ENCODE results near the gene ADGRA1.
"Not testable (repeated sequence)": the region's sequence is repeated elsewhere in the genome, so short reads cannot be mapped to it uniquely, and the experiment has no call there.

ADGRA1 gene

DNA sequence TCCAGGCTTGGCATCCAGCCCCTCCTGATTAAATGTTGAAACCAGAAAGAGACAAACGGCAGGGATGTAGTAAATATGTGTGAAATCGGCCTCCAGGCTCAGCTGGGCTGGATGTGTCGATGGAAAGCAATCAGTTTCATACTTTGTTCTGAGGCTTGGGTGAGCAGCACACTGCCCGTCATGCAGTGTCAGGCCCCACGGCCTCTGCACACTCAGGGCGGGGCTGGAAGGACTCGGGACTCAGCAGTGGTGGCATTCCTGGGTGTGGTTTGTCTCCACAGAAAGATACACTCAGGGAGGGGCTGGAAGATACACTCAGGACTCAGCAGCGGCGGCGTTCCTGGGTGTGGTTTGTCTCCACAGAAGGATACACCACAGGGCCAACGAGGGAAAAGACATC is 22.0 kb downstream of the ADGRA1 start:
- no peak for DNase-seq (ENCODE audit: low read depth)
- TF ChIP-seq, protein P1, sequence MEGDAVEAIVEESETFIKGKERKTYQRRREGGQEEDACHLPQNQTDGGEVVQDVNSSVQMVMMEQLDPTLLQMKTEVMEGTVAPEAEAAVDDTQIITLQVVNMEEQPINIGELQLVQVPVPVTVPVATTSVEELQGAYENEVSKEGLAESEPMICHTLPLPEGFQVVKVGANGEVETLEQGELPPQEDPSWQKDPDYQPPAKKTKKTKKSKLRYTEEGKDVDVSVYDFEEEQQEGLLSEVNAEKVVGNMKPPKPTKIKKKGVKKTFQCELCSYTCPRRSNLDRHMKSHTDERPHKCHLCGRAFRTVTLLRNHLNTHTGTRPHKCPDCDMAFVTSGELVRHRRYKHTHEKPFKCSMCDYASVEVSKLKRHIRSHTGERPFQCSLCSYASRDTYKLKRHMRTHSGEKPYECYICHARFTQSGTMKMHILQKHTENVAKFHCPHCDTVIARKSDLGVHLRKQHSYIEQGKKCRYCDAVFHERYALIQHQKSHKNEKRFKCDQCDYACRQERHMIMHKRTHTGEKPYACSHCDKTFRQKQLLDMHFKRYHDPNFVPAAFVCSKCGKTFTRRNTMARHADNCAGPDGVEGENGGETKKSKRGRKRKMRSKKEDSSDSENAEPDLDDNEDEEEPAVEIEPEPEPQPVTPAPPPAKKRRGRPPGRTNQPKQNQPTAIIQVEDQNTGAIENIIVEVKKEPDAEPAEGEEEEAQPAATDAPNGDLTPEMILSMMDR (IDR thresholded peaks at IDR 0.05; ENCODE audit: insufficient read depth, low read depth, low read length, missing control alignments) = no peak
- no peak overlapping the region for H3K4me3 ChIP-seq (ENCODE audit: low read depth, low read length)

DNA sequence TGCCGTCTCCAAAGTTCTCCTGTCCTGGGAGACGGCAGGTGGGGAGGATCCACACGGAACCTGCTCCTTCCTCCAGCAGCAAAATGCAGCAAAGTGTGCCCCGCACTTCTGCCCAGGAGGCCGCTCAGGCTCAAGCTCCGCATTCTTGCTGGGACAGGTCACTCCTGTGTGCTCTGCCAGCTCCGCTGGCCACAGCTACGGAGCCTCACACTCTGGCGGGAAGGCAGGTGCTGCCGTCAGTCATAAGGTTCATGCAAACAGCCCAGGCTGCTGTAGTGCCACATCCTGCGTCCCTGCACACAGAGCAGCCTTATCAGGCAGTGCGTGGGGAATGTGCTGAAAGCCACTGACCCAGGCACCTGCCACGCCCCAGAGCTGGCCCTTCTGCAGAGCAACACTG is 22.4 kb downstream of the ADGRA1 start:
- TF ChIP-seq, protein P1 (IDR thresholded peaks at IDR 0.05; ENCODE audit: insufficient read depth, low read depth, low read length, missing control alignments) = no peak
- no peak for DNase-seq (ENCODE audit: low read depth)
- no peak overlapping the region for H3K4me3 ChIP-seq (ENCODE audit: low read depth, low read length)

DNA sequence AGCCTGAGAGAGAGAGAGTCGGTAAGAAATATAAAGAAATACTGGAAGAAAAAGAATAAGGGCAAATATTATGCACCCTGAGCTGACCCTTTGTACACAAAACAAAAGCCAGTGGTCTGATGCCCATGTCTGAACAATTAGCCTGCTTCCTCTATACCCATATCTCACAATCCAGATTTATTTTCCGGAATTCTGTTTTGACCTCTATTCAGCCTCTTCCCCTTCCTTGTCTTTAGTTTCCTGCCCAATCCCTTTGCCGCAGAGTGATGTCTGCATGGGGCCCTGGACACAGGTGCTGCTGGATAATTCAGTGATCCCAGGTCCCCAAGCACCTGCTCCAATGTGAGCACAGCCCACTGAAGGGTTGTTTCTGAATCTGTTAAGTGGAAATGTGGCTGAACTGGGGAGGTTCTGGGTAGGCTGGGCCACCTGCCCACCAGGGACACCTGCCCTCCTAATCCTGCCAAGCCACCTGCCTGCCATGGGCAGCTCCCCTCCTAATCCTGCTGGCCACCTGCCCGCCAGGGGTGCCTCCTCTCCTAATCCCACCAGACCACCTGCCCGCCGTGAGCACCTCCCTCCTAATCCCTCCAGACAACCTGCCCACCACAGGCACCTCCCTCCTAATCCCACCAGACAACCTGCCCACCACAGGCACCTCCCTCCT is 23.0 kb downstream of the ADGRA1 start:
- TF ChIP-seq, protein P1 (IDR thresholded peaks at IDR 0.05; ENCODE audit: insufficient read depth, low read depth, low read length, missing control alignments) = no peak
- DNase-seq (ENCODE audit: low read depth) = no peak
- no peak overlapping the region for H3K4me3 ChIP-seq (ENCODE audit: low read depth, low read length)

DNA sequence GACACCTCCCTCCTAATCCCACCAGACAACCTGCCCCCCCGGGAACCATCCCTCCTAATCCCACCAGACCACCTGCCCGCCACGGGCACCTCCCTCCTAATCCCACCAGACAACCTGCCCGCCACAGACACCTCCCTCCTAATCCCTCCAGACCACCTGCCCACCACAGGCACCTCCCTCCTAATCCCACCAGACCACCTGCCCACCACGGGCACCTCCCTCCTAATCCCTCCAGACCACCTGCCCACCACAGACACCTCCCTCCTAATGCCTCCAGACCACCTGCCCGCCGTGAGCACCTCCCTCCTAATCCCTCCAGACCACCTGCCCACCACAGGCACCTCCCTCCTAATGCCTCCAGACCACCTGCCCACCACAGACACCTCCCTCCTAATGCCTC is 23.9 kb downstream of the ADGRA1 start:
- peak; percentile 14 for DNase-seq (ENCODE audit: low read depth)
- H3K4me3 ChIP-seq (ENCODE audit: low read depth, low read length) = not testable (repeated sequence)

DNA sequence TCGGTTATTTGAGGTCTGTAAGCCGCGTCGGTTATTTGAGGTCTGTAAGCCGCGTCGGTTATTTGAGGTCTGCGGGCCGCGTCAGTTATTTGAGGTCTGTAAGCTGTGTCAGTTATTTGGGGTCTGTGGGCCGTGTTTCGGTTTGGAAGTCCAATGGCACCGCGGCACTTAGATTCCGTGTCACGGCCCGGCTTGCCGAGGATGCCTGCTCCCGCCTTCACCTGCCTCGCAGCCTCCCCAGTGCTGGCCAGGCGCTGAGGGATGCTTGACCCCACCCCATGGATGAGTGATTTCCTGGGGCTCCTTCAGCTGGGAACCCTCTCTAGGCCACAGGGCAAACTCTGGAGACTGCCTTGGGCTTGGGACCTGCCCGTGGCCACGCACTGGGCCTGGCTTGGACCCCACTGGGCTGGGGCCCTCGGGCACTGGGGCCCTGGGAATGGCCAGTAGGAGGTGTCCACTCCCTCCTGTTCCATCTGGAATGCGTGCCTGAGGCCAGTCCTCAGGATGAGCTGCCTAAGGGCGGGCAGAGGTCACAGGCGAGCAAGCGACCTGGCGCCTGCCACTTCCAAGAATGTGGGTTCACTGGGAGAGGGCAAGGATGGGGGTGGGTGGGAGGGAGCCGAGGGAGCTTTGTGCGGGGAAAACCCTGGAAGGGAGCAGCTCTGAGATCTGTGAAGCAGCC is 25.6 kb downstream of the ADGRA1 start:
- TF ChIP-seq, protein P1 (IDR thresholded peaks at IDR 0.05; ENCODE audit: insufficient read depth, low read depth, low read length, missing control alignments) = no peak
- no peak for DNase-seq (ENCODE audit: low read depth)
- no peak overlapping the region for H3K4me3 ChIP-seq (ENCODE audit: low read depth, low read length)

DNA sequence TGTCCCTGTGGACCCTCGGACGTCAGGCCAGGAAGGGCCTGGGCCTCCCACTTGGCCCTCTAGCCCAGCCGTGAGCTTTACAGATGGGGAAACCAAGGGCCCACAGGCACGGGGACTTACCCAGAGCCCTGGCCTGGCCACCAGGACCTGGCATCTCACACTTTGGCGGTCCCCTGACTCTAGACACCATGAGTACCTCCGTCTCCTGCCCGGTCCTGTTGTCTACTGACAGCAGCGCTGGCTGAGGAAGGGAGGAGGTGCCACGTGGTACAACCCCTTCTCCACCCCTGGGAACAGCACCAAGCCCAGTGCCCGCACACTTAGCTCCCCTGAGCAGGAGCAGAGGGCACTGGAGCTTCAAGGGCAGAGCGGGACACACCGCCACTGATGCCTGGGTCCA is 26.1 kb downstream of the ADGRA1 start:
- H3K4me3 ChIP-seq (ENCODE audit: low read depth, low read length) = no peak overlapping the region
- TF ChIP-seq, protein P1 (IDR thresholded peaks at IDR 0.05; ENCODE audit: insufficient read depth, low read depth, low read length, missing control alignments) = no peak
- no peak for DNase-seq (ENCODE audit: low read depth)

DNA sequence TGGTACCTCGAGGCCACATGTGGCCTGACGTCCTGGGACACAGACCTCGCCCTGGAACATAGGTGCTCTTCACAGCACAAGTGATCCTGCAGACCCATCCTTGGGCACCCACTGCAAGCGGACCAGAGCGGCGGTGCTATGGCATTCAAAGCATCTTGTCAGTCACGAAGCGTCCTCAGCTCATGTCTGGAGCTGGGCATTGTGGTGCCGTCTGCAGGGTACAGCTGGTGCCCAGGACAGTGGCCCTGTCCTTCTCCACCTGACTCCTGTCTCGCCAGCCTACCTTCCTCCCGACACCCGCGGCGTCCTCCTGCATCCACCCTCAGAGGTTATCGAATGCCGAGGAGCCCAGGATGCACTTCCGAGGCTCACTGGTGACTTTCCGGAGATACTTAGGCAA is 26.5 kb downstream of the ADGRA1 start:
- TF ChIP-seq, protein P1 (IDR thresholded peaks at IDR 0.05; ENCODE audit: insufficient read depth, low read depth, low read length, missing control alignments) = no peak
- DNase-seq (ENCODE audit: low read depth) = no peak
- no peak overlapping the region for H3K4me3 ChIP-seq (ENCODE audit: low read depth, low read length)
